Measurements from ENCODE around the gene ABCF1.

ABCF1 gene

DNA sequence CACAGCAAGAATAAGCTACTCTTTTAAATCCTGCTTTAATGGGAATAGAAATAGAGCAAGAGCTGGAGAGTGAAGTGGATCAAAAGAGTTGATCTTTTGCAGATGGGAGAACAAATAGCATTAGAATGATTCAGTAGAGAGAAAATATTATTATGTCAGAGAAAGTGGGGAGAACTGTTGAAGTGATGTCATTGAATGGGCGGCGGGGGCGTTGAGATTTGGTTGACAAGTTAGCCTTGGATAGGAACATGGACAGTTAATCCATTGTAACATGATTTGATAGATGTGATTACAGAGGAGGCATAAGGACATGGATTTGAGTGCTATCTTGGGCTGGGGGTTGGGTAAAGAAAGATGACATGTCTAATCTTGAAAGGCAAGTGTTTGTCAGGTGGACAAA lies 64.6 kb downstream of the ABCF1 start:
- FAIRE-seq, result no peak

DNA sequence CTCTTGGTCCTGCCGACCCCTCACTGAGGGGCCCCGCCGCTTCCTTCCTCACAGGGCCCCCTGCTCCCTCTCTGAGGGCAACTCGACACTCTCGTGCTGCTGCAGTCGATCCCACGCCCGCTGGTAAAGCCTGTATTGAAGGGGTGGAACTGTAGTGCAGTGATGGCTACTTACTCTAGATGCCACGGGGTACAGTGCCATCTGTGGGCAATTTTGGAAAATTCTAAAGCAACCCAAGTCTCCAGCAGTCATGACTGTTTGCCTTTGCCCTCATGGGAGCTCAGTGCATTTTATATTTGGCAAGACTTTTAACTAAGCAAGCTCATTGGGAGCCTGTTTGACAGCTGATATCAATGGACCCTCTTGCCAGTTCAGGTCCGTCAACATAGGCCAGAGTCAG lies 69.2 kb downstream of the ABCF1 start:
- no peak for FAIRE-seq

DNA sequence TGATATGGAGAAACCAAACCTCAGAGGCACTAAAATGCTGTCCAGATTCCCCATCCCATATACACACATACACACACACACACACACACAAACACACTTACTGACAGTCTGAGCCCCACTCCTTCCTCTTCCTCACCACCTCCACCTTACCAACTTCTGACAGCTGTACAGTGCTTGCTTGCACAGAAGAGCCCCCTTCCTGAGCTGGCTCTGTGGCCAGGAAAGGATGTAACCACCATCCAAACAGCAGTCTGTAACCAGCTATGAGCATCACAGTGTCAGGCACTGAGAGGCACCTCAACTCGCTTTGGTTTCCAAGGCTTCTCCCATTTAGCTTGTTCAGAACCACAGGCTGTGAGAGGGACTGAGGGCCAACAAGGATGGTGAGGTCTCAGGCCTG lies 69.8 kb downstream of the ABCF1 start:
- no peak for FAIRE-seq

Measured in colon (tissue), 2 donors.